Heart right ventricle (tissue), 16 donors: ENCODE data around the gene TMEM240. TPM values are rescaled to one million over a fixed set of nuclear protein-coding genes. Genes with fewer than 3 reads are reported as not detected.

Experiments used
- ATAC-seq, 8 donors: fragments of 200-7000 bp; cut with Tn5 transposase; one replicate each; pipeline ENCODE4 v1.9.1; 2020; ENCODE audit warnings: mild to moderate bottlenecking in 8 of 8, moderate library complexity in 8 of 8, moderate number of reproducible peaks in 1 of 8
- DNase-seq, 2 donors: peaks; one replicate each; pipeline ENCODE4 v3.0.0-alpha.2; 2020
- H3K27ac ChIP-seq, 10 donors: fragments of 200-600 bp; sonication (generic) in 2 of 10; one replicate each; pipeline versions ENCODE4 v1.5.0 to v1.8.0; 2020 to 2022; ENCODE audit warnings: mild to moderate bottlenecking in 3 of 10
- H3K27me3 ChIP-seq, 7 donors: fragments of 200-600 bp; one replicate each; pipeline ENCODE4 v1.8.0; 2021 to 2022; ENCODE audit warnings: mild to moderate bottlenecking in 2 of 7
- H3K36me3 ChIP-seq, 9 donors: fragments of 200-600 bp; sonication (generic) in 1 of 9; one replicate each; pipeline versions ENCODE4 v1.5.0 to v1.8.0; 2020 to 2022; ENCODE audit warnings: mild to moderate bottlenecking in 2 of 9
- H3K4me1 ChIP-seq, 9 donors: fragments of 200-600 bp; sonication (generic) in 1 of 9; one replicate each; pipeline versions ENCODE4 v1.5.0 to v1.8.0; 2020 to 2022; ENCODE audit warnings: mild to moderate bottlenecking in 4 of 9
- H3K4me3 ChIP-seq, 10 donors: fragments of 200-600 bp; sonication (generic) in 2 of 10; one replicate each; pipeline versions ENCODE4 v1.5.0 to v1.8.0; 2020 to 2022; ENCODE audit warnings: mild to moderate bottlenecking in 7 of 10, moderate library complexity in 2 of 10
- H3K9me3 ChIP-seq, 11 donors: fragments of 200-600 bp in 10 of 11; sonication (generic) in 2 of 11; one replicate each; pipeline versions ENCODE4 v1.5.0 to v1.8.0; 2013 to 2022; ENCODE audit warnings: mild to moderate bottlenecking in 2 of 11, control low read depth in 1 of 11, moderate library complexity in 1 of 11
- CTCF ChIP-seq, 9 donors: fragments of 200-600 bp; sonication (generic) in 2 of 9; IDR thresholded peaks; one replicate each; pipeline versions ENCODE4 v1.5.0 to v1.8.0; 2021 to 2022; ENCODE audit warnings: antibody characterized with exemption in 9 of 9, mild to moderate bottlenecking in 5 of 9, moderate library complexity in 1 of 9
- WGBS, 2 donors: extraction: QIAGEN DNeasy Blood & Tissue Kit; methylation state at CpG; one replicate each; pipeline ENCODE4 v1.1.7; 2013; ENCODE audit warnings: inconsistent platforms in 1 of 2; 5-methylcytosine and 5-hydroxymethylcytosine counted together
- intact Hi-C, 10 donors: fragments of 100-400 bp; cut with DNase I; formaldehyde crosslinking; loops; one replicate each; pipeline versions ENCODE4 v1.11.1 to v1.14.2; 2022
- polyA plus RNA-seq, 2 donors: library from polyadenylated mRNA; stranded (reverse); fragments of 200-250 nt; gene quantifications; one replicate each; pipeline ENCODE4 v1.2.3, GENCODE V29; 2013
- total RNA-seq, 10 donors: library from RNA; stranded (reverse); fragmentation: NEBNext Ultra II Directional in 3 of 10; extraction: Animal tissue kit (Norgen Biotek cat#: 25700) in 3 of 10; gene quantifications; one replicate each; pipeline versions ENCODE4 v1.2.1 to v1.2.4, GENCODE V29; 2021 to 2023
- donor health status: Arrhythmogenic right ventricular cardiomyopathy.
- donor health status: ischemic (EF 13 %, LVEDD 7.1; RV severe dilation, severe dysfunction).
- donor health status: healthy with polysubstance abuse.
- donor health status: DM: no; HTN: yes; CAD: no.
- donor health status: DM: no; HTN: no; CAD: no.
- donor health status: ischemic (EF 25% LVEDD 6.9; RV normal size, moderate dysfunction).
- donor health status: ischemic (EF 25% LVEDD 5.7; RV mildly dilated, moderate dysfunction).
- donor health status: healthy.
- donor health status: DM: yes; HTN: yes; CAD: no.
- donor health status: Ischemic cardiomyopathy.
- donor health status: ischemic (EF 35%, LVEDD 5.7; RV mildly dilated, moderate dysfunction).
- donor health status: nonischemic (EF 11% LVEDD 7.7; RV severe dilation, severe dysfunction).
- donor health status: DM: yes; HTN: yes; CAD: no.
- donor health status: PGD.
- donor health status: ischemic (EF 29% LVEDD 5.4; RV normal size, mild dysfunction).
- donor health status: nonischemic (EF 23%, LVEDD 6.1; RV moderate dilation, normal function).

Gene TMEM240
- total and polyA plus RNA-seq, 12 donors: 3.2 to 12.1 (median 3.7) TPM

- H3K27me3 ChIP-seq: no peaks in the 10 kb centered on the region
- intact Hi-C loops: no loop called here
- H3K9me3 ChIP-seq: no peaks in the 10 kb centered on the region
- H3K27ac ChIP-seq: no peak overlapping the region
- 90 to 93% methylated on average over 6 of the region's 6 CpGs for WGBS, 2 donors
- DNase-seq (no peak), ATAC-seq (no peak)
- no peak overlapping the region for H3K4me3 ChIP-seq
- H3K4me1 ChIP-seq: peaks cover 0 to 11% (median 0%) of the 10 kb centered on the region in 9 donors
- TF ChIP-seq CTCF (IDR thresholded peaks at IDR 0.05): no peak
- H3K36me3 ChIP-seq: peaks cover 0 to 31% (median 9%) of the 10 kb centered on the region in 9 donors
Observed at GRCh38 chr1:1556505-1556904, 16.1 kb upstream of the TMEM240 start.

GRCh38 chr1:1554926-1555915 is 14.8 kb upstream of the TMEM240 start:
- WGBS, 2 donors: 76 to 77% methylated on average over 31 of the region's 31 CpGs
- ATAC-seq: peak in 4 of 8 donors; percentile 8 to 65 (median 26)
- no peak for DNase-seq
- no peak overlapping the region for H3K4me3 ChIP-seq
- peaks cover 0 to 18% (median 0%) of the 10 kb centered on the region in 9 donors for H3K36me3 ChIP-seq
- H3K27me3 ChIP-seq: no peaks in the 10 kb centered on the region
- H3K27ac ChIP-seq: peak overlapping the region in 1 of 10 donors; percentile 7
- no peak for TF ChIP-seq CTCF (IDR thresholded peaks at IDR 0.05)
- intact Hi-C loops: no loop called here
- H3K4me1 ChIP-seq: peaks cover 0 to 24% (median 10%) of the 10 kb centered on the region in 9 donors
- no peaks in the 10 kb centered on the region for H3K9me3 ChIP-seq

- H3K4me1 ChIP-seq: peaks cover 0 to 31% (median 14%) of the 10 kb centered on the region in 9 donors
- DNase-seq: no peak
- H3K27ac ChIP-seq: peak overlapping the region in 1 of 10 donors; percentile 7
- TF ChIP-seq CTCF (IDR thresholded peaks at IDR 0.05): no peak
- no peak overlapping the region for H3K4me3 ChIP-seq
- no peaks in the 10 kb centered on the region for H3K27me3 ChIP-seq
- H3K36me3 ChIP-seq: peaks cover 0 to 12% (median 0%) of the 10 kb centered on the region in 9 donors
- WGBS, 2 donors: 79 to 82% methylated on average over 13 of the region's 13 CpGs
- no peaks in the 10 kb centered on the region for H3K9me3 ChIP-seq
- intact Hi-C loops: no loop called here
- peak in 2 of 8 donors; percentile 2 to 8 for ATAC-seq
Observed at GRCh38 chr1:1554550-1554925, 14.1 kb upstream of the TMEM240 start.

- DNase-seq: no peak
- Histone ChIP-seq H3K4me3 (no peak overlapping the region), H3K27me3 (no peaks in the 10 kb centered on the region), H3K4me1 (peaks cover 0 to 31% (median 14%) of the 10 kb centered on the region in 9 donors), H3K27ac (no peak overlapping the region), H3K9me3 (no peaks in the 10 kb centered on the region), H3K36me3 (peaks cover 0 to 11% (median 0%) of the 10 kb centered on the region in 9 donors)
- 89 to 90% methylated on average over 35 of the region's 35 CpGs for WGBS, 2 donors
- no peak for TF ChIP-seq CTCF (IDR thresholded peaks at IDR 0.05)
- no peak for ATAC-seq
- intact Hi-C loops: no loop called here
Observed at GRCh38 chr1:1553821-1554494, 13.5 kb upstream of the TMEM240 start.
